OCI-LY3 (cell line): Measurements from ENCODE around the gene HTR3E.

ENCODE experiments used
- H2AFZ ChIP-seq: fragments of 200-600, 300-600 bp; shearing (Covaris generic); 2 replicates; pipeline ENCODE4 v1.6.0; 2014; ENCODE audit warnings: antibody characterized with exemption, low read depth, low read length
- H3K27ac ChIP-seq: fragments of 200-600, 300-600 bp; sonication (generic); 2 replicates; pipeline ENCODE4 v1.5.1; 2014; ENCODE audit warnings: mild to moderate bottlenecking, low read length, moderate library complexity, mixed read lengths
- H3K27me3 ChIP-seq: fragments of 200-600, 300-600 bp; sonication (generic); 2 replicates; pipeline ENCODE4 v1.6.1; 2014; ENCODE audit warnings: low read depth, low read length, mixed read lengths
- H3K36me3 ChIP-seq: fragments of 200-600, 300-600 bp; sonication (generic); replicated peaks from 2 replicates; pipeline ENCODE3; 2014; ENCODE audit warnings: low read depth, low read length, mixed read lengths
- H3K4me1 ChIP-seq: fragments of 300-600, 200-600 bp; sonication (generic); 2 replicates; pipeline ENCODE4 v1.6.1; 2014; ENCODE audit warnings: low read length, mixed read lengths
- H3K4me2 ChIP-seq: fragments of 200-600, 300-600 bp; sonication (generic); 2 replicates; pipeline ENCODE4 v1.6.1; 2014; ENCODE audit warnings: low read length, mixed read lengths
- H3K4me3 ChIP-seq: fragments of 300-600, 200-600 bp; sonication (generic); 2 replicates; pipeline ENCODE4 v1.5.1; 2014; ENCODE audit warnings: antibody characterized with exemption, mild to moderate bottlenecking, low read length, moderate library complexity
- H3K79me2 ChIP-seq: fragments of 300-600, 200-600 bp; shearing (Covaris generic); 2 replicates; pipeline ENCODE4 v1.6.1; 2014; ENCODE audit warnings: mild to moderate bottlenecking, low read length, mixed read lengths
- H3K9ac ChIP-seq: fragments of 300-600, 200-600 bp; shearing (Covaris generic); 2 replicates; pipeline ENCODE4 v1.6.0; 2014; ENCODE audit warnings: mild to moderate bottlenecking, low read length, moderate library complexity
- H3K9me3 ChIP-seq: fragments of 200-600, 300-600 bp; shearing (Covaris generic); 2 replicates; pipeline ENCODE4 v1.6.1; 2014; ENCODE audit warnings: low read length, mixed read lengths; ENCODE audit not compliant: insufficient read depth
- H4K20me1 ChIP-seq: fragments of 200-600, 300-600 bp; sonication (generic); 2 replicates; pipeline ENCODE4 v1.6.1; 2016; ENCODE audit warnings: low read length, mixed read lengths; ENCODE audit not compliant: insufficient read depth
- EZH2phosphoT487 ChIP-seq: fragments of 200-600 bp; shearing (Covaris generic); IDR thresholded peaks from 2 replicates; pipeline ENCODE4 v1.6.1; 2018; ENCODE audit warnings: antibody characterized with exemption, mixed run types, low read depth
- TF ChIP-seq, protein P1 (sequence below): fragments of 200-600, 300-600 bp; sonication (generic); IDR thresholded peaks from 2 replicates; pipeline ENCODE4 v1.5.1; 2014; ENCODE audit warnings: antibody characterized with exemption, low read length, low read depth

The HTR3E gene

DNA sequence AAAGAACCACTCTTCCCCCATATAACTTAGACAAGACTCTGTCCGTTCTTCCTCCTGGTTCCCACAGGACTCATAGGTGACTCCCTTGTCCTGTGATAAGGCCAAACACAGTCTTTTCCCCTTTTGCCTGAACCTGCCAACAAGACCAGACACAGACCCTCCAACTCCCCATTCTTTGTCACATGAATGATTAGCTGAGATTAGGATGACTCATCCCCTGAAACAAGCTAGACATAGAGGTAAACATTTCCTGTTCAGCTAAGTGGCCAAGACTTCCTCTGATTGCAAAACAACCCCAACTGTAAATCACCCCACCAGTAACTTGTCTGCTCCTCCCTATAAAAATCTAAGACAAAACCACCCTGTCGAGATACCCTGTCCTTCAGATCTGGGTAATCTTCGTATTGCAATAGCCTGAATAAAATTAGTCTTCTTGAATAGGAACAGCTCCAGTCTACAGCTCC lies 11.4 kb upstream of the HTR3E start:
- Histone ChIP-seq H3K4me3 (no peak overlapping the region), H3K4me1 (no peaks in the 10 kb centered on the region), H3K9ac (no peak overlapping the region), H3K79me2 (no peaks in the 10 kb centered on the region), H3K9me3 (no peaks in the 10 kb centered on the region), H4K20me1 (no peaks in the 10 kb centered on the region), H3K27me3 (no peaks in the 10 kb centered on the region), H2AFZ (no peak overlapping the region), H3K27ac (no peak overlapping the region), H3K4me2 (no peak overlapping the region), H3K36me3 (no peaks in the 10 kb centered on the region)
- TF ChIP-seq EZH2phosphoT487, result no peak
- TF ChIP-seq, protein P1, sequence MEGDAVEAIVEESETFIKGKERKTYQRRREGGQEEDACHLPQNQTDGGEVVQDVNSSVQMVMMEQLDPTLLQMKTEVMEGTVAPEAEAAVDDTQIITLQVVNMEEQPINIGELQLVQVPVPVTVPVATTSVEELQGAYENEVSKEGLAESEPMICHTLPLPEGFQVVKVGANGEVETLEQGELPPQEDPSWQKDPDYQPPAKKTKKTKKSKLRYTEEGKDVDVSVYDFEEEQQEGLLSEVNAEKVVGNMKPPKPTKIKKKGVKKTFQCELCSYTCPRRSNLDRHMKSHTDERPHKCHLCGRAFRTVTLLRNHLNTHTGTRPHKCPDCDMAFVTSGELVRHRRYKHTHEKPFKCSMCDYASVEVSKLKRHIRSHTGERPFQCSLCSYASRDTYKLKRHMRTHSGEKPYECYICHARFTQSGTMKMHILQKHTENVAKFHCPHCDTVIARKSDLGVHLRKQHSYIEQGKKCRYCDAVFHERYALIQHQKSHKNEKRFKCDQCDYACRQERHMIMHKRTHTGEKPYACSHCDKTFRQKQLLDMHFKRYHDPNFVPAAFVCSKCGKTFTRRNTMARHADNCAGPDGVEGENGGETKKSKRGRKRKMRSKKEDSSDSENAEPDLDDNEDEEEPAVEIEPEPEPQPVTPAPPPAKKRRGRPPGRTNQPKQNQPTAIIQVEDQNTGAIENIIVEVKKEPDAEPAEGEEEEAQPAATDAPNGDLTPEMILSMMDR, result no peak

DNA sequence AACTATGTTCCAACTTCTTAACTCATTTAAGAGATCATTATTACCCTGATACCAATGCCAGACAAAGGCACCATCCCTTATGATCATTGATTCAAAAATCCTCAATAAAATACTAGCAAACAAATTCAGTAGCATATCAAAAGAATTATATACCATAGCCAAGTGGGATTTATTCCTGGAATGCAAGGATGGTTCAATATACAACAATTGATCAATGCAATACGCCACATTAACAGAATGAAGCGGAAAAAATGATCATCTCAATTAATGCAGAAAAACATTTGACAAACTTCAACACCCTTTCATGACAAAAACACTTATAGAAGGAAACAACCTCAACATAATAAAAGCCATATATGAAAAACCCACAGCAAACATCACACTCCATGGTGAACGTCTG lies 4.7 kb upstream of the HTR3E start:
- no peak overlapping the region for H3K4me2 ChIP-seq
- peaks cover 7% of the 10 kb centered on the region; the same call in 1 of the 2 replicates for H3K9me3 ChIP-seq
- H3K79me2 ChIP-seq, result no peaks in the 10 kb centered on the region
- H3K27me3 ChIP-seq, result no peaks in the 10 kb centered on the region; the same call in 1 of the 2 replicates
- no peaks in the 10 kb centered on the region for H4K20me1 ChIP-seq
- H3K9ac ChIP-seq, result no peak overlapping the region
- no peak overlapping the region for H3K4me3 ChIP-seq
- no peak overlapping the region for H3K27ac ChIP-seq
- H2AFZ ChIP-seq, result no peak overlapping the region
- TF ChIP-seq EZH2phosphoT487, result no peak
- TF ChIP-seq, protein P1, result no peak
- no peaks in the 10 kb centered on the region for H3K4me1 ChIP-seq
- no peaks in the 10 kb centered on the region for H3K36me3 ChIP-seq

DNA sequence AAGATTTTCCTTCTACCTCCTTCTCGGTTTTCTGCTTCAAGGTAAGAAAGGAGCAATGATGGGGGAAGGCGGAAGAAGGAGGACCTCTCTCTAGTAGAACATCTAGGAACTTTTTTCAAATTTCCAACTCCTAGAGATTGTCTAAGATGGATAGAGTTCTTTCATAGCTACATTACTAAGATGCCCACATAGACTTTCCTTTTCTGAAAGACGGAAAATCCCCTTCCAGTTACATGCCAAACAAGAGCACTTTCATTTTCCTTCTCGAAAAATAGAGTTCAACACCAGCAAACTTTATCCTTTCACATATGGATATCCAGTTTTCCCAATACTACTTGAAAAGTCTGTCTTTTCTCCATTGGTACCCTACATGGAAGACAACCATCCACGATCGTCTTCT lies 692 bp downstream of the HTR3E start:
- no peaks in the 10 kb centered on the region for H4K20me1 ChIP-seq
- no peaks in the 10 kb centered on the region for H3K4me1 ChIP-seq
- no peaks in the 10 kb centered on the region for H3K36me3 ChIP-seq
- H3K9ac ChIP-seq, result no peak overlapping the region
- H3K4me3 ChIP-seq, result no peak overlapping the region
- H2AFZ ChIP-seq, result no peak overlapping the region
- no peak overlapping the region for H3K27ac ChIP-seq
- TF ChIP-seq EZH2phosphoT487, result no peak
- TF ChIP-seq, protein P1, result no peak
- H3K4me2 ChIP-seq, result no peak overlapping the region
- no peaks in the 10 kb centered on the region for H3K9me3 ChIP-seq
- peaks cover 7% of the 10 kb centered on the region; the same call in 1 of the 2 replicates for H3K27me3 ChIP-seq
- H3K79me2 ChIP-seq, result no peaks in the 10 kb centered on the region

DNA sequence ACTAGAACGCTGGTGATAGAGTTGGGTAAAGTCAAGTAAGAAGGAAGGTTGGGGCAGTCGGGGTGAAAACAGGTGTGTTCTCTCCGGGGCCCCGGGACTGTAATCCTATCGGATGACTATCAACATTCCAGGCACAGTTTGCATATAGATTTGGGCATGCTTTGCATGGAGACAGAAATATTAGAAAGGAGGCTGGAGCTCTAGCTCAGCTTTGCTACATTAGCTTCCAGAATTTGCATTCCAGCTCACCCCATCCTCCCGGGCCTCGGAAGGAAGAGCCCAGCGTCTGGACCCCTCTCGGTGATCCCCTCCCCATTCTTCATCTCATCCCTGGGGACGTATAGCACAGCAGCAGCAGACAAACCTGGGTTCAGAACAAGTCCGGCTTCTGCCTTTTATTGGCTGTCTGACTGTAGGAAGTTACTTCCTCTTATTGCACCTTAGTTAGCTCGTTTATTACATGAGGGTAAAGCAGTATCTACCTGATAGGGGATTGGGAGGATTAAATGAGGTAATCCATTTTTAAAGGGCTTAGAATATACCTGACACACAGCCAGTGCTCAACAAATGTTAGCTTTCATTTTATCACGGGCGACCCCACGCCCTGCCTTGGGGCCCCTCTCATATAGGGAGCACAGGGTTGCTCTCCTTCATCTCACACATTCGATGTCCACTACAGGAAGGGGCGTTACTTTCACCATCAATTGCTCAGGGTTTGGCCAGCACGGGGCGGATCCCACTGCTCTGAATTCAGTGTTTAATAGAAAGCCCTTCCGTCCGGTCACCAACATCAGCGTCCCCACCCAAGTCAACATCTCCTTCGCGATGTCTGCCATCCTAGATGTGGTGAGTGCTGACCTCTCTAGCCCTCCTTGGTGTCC lies 3.2 kb downstream of the HTR3E start:
- Histone ChIP-seq H3K36me3 (no peaks in the 10 kb centered on the region), H2AFZ (0 out of 2 replicates have a peak overlapping the region, but pooled peaks have one; percentile 60), H3K4me2 (0 out of 2 replicates have a peak overlapping the region, but pooled peaks have one; percentile 13)

More for the DNA sequence above, 3.2 kb downstream of the HTR3E start:
- H3K9ac ChIP-seq, result no peak overlapping the region
- H3K79me2 ChIP-seq, result no peaks in the 10 kb centered on the region
- no peaks in the 10 kb centered on the region for H3K9me3 ChIP-seq
- H3K4me3 ChIP-seq, result no peak overlapping the region
- TF ChIP-seq, protein P1, result no peak
- TF ChIP-seq EZH2phosphoT487, result no peak
- no peaks in the 10 kb centered on the region for H3K4me1 ChIP-seq
- H3K27me3 ChIP-seq, result peaks cover 9% of the 10 kb centered on the region; the same call in 1 of the 2 replicates
- H4K20me1 ChIP-seq, result no peaks in the 10 kb centered on the region
- H3K27ac ChIP-seq, result no peak overlapping the region
